Hepatocyte (in vitro differentiated cells): Measurements from ENCODE around the gene GLS. TPM values are rescaled to one million over a fixed set of nuclear protein-coding genes. Genes with fewer than 3 reads are reported as not detected.

Source experiments
- DNase-seq: peaks from one replicate; pipeline ENCODE4 v3.0.0-alpha.2; 2016; ENCODE audit warnings: low spot score
- H2AFZ ChIP-seq: fragments of 200-600 bp; sonication (generic); 2 replicates; pipeline ENCODE4 v1.6.0; 2016; ENCODE audit warnings: antibody characterized with exemption, mild to moderate bottlenecking
- H3K27ac ChIP-seq: fragments of 200-600 bp; sonication (generic); 2 replicates; pipeline ENCODE4 v1.5.1; 2016; ENCODE audit warnings: mild to moderate bottlenecking
- H3K27me3 ChIP-seq: fragments of 200-600 bp; sonication (generic); 2 replicates; pipeline ENCODE4 v1.6.1; 2016
- H3K36me3 ChIP-seq: fragments of 200-600 bp; sonication (generic); replicated peaks from 2 replicates; pipeline ENCODE4 v1.5.1; 2016; ENCODE audit warnings: low read depth; ENCODE audit not compliant: insufficient read depth
- H3K4me1 ChIP-seq: fragments of 200-600 bp; sonication (generic); 2 replicates; pipeline ENCODE4 v1.5.1; 2016; ENCODE audit warnings: mild to moderate bottlenecking, moderate library complexity; ENCODE audit not compliant: insufficient read depth
- H3K4me2 ChIP-seq: fragments of 200-600 bp; sonication (generic); 2 replicates; pipeline ENCODE4 v1.6.0; 2016
- H3K4me3 ChIP-seq: fragments of 200-600 bp; sonication (generic); 2 replicates; pipeline ENCODE4 v1.5.1; 2016; ENCODE audit warnings: mild to moderate bottlenecking
- H3K79me2 ChIP-seq: fragments of 200-600 bp; sonication (generic); 2 replicates; pipeline ENCODE4 v1.6.0; 2017; ENCODE audit warnings: mild to moderate bottlenecking
- H3K9me2 ChIP-seq: fragments of 200-600 bp; sonication (generic); replicated peaks from 2 replicates; pipeline ENCODE4 v1.6.0; 2017; ENCODE audit warnings: mild to moderate bottlenecking; ENCODE audit not compliant: insufficient read depth
- H3K9me3 ChIP-seq: fragments of 200-600 bp; sonication (generic); 2 replicates; pipeline ENCODE4 v1.5.1; 2016; ENCODE audit warnings: low read depth, mild to moderate bottlenecking
- H4K20me1 ChIP-seq: fragments of 200-600 bp; sonication (generic); 2 replicates; pipeline ENCODE4 v1.6.0; 2016; ENCODE audit warnings: mild to moderate bottlenecking; ENCODE audit not compliant: insufficient read depth, poor library complexity, severe bottlenecking
- EZH2 ChIP-seq: fragments of 200-600 bp; sonication (generic); IDR thresholded peaks from 2 replicates; pipeline ENCODE4 v1.6.1; 2016; ENCODE audit warnings: antibody characterized with exemption, mild to moderate bottlenecking, borderline replicate concordance
- EZH2phosphoT487 ChIP-seq: fragments of 200-600 bp; sonication (generic); IDR thresholded peaks from one replicate; pipeline ENCODE4 v1.6.1; 2018; ENCODE audit warnings: antibody characterized with exemption, mild to moderate bottlenecking, low read depth, moderate library complexity; ENCODE audit not compliant: unreplicated experiment, severe bottlenecking
- WGBS: methylation state at CpG from one replicate; pipeline ENCODE4 v1.1.6; 2016; ENCODE audit warnings: low lambda C conversion rate; ENCODE audit errors: missing lambda C conversion rate; 5-methylcytosine and 5-hydroxymethylcytosine counted together
- polyA plus RNA-seq: library from polyadenylated mRNA; unstranded; fragments of >200 nt; fragmentation: Nextera tagmentation; extraction: Ambion mirVana; gene quantifications from 2 replicates; pipeline ENCODE4 v1.2.1, GENCODE V29; 2016
- total RNA-seq: library from RNA; depleted of rRNA; stranded (reverse); fragments of >200 nt; gene quantifications from 2 replicates; pipeline ENCODE4 v1.2.3, GENCODE V29; 2014
- TF ChIP-seq, protein P1 (sequence below): fragments of 200-600 bp; sonication (generic); IDR thresholded peaks from 2 replicates; pipeline ENCODE4 v1.5.1; 2016; ENCODE audit warnings: antibody characterized with exemption, mild to moderate bottlenecking; ENCODE audit not compliant: poor library complexity

The GLS gene
- total and polyA plus RNA-seq, 2 experiments from 2014 or later: 78.8 to 460 TPM

DNA sequence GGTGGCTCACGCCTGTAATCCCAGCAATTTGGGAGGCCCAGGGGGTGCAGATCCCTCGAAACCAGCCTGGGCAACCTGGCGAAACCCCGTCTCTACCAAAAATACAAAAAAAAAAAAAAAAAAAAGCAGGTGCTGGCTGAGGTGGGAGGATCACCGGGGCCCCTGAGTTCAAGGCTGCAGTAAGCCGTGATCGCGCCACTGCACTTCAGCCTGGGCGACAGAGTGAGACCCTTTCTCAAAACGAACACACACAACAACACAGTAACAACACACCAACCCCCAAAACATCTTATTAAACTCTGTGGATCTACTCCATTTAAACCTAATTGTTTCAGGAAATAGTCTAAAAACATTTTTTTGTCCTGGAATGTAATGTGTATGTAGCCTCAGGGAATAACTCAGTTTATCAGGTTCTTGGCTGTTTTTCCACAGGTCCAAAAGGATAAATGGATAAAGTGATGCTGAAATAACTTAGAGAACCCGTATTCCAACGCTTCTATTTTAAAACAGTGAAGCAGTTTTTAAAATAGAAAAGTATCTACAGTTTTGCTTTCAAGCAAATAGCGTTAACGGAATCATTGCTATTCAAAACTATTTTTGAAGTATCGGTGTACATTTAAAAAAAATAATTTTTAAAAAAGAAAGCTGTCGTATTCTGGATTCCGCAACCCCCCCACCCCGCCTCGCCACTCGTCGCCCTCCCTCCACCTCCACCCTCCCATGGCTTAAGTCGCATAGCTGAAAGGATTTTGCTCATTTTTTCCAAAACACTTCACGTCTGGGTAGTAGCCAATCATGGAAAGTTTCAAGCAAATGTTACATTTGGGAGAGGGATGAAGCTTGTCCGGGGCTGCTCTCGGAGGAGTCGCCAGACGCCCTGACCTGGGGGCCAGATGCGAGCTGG, 895 bp upstream of the GLS start:
- WGBS: 43% methylated on average over 28 of the region's 28 CpGs
- TF ChIP-seq EZH2phosphoT487 (no peak), EZH2 (no peak)
- TF ChIP-seq, protein P1, sequence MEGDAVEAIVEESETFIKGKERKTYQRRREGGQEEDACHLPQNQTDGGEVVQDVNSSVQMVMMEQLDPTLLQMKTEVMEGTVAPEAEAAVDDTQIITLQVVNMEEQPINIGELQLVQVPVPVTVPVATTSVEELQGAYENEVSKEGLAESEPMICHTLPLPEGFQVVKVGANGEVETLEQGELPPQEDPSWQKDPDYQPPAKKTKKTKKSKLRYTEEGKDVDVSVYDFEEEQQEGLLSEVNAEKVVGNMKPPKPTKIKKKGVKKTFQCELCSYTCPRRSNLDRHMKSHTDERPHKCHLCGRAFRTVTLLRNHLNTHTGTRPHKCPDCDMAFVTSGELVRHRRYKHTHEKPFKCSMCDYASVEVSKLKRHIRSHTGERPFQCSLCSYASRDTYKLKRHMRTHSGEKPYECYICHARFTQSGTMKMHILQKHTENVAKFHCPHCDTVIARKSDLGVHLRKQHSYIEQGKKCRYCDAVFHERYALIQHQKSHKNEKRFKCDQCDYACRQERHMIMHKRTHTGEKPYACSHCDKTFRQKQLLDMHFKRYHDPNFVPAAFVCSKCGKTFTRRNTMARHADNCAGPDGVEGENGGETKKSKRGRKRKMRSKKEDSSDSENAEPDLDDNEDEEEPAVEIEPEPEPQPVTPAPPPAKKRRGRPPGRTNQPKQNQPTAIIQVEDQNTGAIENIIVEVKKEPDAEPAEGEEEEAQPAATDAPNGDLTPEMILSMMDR: no peak
- Histone ChIP-seq H4K20me1 (peaks cover 31% of the 10 kb centered on the region), H3K79me2 (peaks cover 41% of the 10 kb centered on the region), H3K4me3 (peak overlapping the region; percentile 33), H2AFZ (peak overlapping the region; percentile 58), H3K27ac (peak overlapping the region; percentile 89), H3K9me2 (no peaks in the 10 kb centered on the region), H3K4me1 (peaks cover 4% of the 10 kb centered on the region), H3K27me3 (no peaks in the 10 kb centered on the region), H3K36me3 (no peaks in the 10 kb centered on the region), H3K4me2 (peak overlapping the region; percentile 82), H3K9me3 (no peaks in the 10 kb centered on the region)
- no peak for DNase-seq

DNA sequence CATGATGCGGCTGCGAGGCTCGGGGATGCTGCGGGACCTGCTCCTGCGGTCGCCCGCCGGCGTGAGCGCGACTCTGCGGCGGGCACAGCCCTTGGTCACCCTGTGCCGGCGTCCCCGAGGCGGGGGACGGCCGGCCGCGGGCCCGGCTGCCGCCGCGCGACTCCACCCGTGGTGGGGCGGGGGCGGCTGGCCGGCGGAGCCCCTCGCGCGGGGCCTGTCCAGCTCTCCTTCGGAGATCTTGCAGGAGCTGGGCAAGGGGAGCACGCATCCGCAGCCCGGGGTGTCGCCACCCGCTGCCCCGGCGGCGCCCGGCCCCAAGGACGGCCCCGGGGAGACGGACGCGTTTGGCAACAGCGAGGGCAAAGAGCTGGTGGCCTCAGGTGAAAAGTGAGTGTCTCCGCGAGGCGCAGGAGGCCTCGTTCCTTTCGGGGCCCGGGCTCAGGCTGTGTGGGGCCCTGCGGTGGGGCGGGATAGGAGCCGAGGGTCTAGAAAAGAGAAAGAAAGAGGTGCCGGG, 520 bp downstream of the GLS start:
- no peak for DNase-seq
- Histone ChIP-seq H2AFZ (peak overlapping the region; percentile 37), H3K9me2 (no peaks in the 10 kb centered on the region), H3K9me3 (no peaks in the 10 kb centered on the region), H3K27ac (peak overlapping the region; percentile 81), H3K36me3 (no peaks in the 10 kb centered on the region), H3K4me3 (peak overlapping the region; percentile 68), H3K4me1 (peaks cover 4% of the 10 kb centered on the region), H3K27me3 (no peaks in the 10 kb centered on the region), H3K79me2 (peaks cover 55% of the 10 kb centered on the region), H4K20me1 (peaks cover 44% of the 10 kb centered on the region), H3K4me2 (peak overlapping the region; percentile 71)
- no peak for TF ChIP-seq EZH2phosphoT487
- no peak for TF ChIP-seq EZH2
- TF ChIP-seq, protein P1: no peak
- 2% methylated on average over 49 of the region's 60 CpGs for WGBS

DNA sequence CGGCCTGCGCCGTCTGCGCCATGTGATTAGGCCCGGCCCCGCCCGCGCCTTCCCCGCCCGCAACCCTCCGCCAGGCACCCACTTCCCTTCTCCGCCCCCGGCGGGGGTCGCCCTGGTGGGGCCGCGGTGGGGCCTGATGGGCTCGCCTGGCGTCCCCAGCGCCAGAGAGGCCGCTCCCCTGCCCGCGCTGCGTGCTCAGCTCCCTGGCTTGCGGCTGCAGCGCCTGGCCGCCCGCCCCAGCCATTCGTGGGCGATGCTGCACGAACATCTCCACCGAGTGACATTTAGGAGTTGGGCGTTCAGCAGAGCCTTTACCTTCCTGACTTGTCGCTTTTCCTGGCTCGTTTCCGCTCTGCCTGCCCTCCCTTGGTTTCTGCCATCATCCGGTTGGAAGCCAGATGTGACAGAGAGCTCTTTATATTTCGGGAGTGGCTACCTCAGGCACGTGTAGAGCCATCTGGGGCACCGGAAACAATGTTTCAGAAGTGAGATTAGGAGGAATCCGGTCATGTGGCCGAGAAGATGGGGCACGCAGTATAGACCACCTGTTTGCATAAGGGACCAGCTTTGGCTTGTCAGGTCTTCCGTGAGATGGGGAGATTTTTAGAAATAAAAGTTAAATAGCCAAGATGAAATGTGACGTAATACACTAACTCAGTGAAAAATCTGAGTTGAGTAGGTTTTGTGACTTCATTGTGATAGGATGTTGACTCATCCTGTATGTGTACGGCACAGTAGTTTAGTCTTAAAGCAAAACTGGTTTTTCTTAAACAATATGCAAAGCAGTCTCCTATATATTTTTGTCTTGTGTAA, 1.2 kb downstream of the GLS start:
- TF ChIP-seq, protein P1: no peak
- TF ChIP-seq EZH2phosphoT487: no peak
- no peak for TF ChIP-seq EZH2
- Histone ChIP-seq H2AFZ (peak overlapping the region; percentile 37), H3K4me1 (peaks cover 4% of the 10 kb centered on the region), H3K9me3 (no peaks in the 10 kb centered on the region), H3K27ac (peak overlapping the region; percentile 81), H3K4me3 (peak overlapping the region; percentile 68), H3K79me2 (peaks cover 62% of the 10 kb centered on the region), H3K4me2 (peak overlapping the region; percentile 71), H3K9me2 (no peaks in the 10 kb centered on the region), H3K36me3 (no peaks in the 10 kb centered on the region), H4K20me1 (peaks cover 50% of the 10 kb centered on the region), H3K27me3 (no peaks in the 10 kb centered on the region)
- WGBS: 1% methylated on average over 25 of the region's 46 CpGs
- peak; percentile 63 for DNase-seq
